HG02852 (cell line): Measurements from ENCODE around the gene ABHD17A.

Experiments used
- ATAC-seq: cut with Tn5 transposase; IDR thresholded peaks from one replicate; pipeline ENCODE4 v1.9.1; 2021; ENCODE audit warnings: mild to moderate bottlenecking, moderate library complexity; ENCODE audit not compliant: unreplicated experiment

ABHD17A gene

GRCh38 chr19:1841209-1841924, 43.9 kb downstream of the ABHD17A start:
- no peak for ATAC-seq

GRCh38 chr19:1840541-1841115, 44.7 kb downstream of the ABHD17A start:
- ATAC-seq, result no peak

GRCh38 chr19:1839658-1840540, 45.4 kb downstream of the ABHD17A start:
- no peak for ATAC-seq

GRCh38 chr19:1837625-1838105, 47.6 kb downstream of the ABHD17A start:
- ATAC-seq, result no peak

GRCh38 chr19:1837222-1837565, 48.1 kb downstream of the ABHD17A start:
- ATAC-seq, result no peak

GRCh38 chr19:1836458-1837221, 48.7 kb downstream of the ABHD17A start:
- ATAC-seq, result no peak

GRCh38 chr19:1833540-1833939, 51.8 kb downstream of the ABHD17A start:
- no peak for ATAC-seq

- no peak for ATAC-seq
Measured at GRCh38 chr19:1832046-1832663, 53.1 kb downstream of the ABHD17A start.

- ATAC-seq, result no peak
Measured at GRCh38 chr19:1830978-1831377, 54.3 kb downstream of the ABHD17A start.

GRCh38 chr19:1830568-1830967, 54.7 kb downstream of the ABHD17A start:
- no peak for ATAC-seq

GRCh38 chr19:1829958-1830357, 55.3 kb downstream of the ABHD17A start:
- no peak for ATAC-seq

- ATAC-seq, result no peak
Measured at GRCh38 chr19:1828279-1829238, 56.7 kb downstream of the ABHD17A start.

GRCh38 chr19:1827566-1828278, 57.6 kb downstream of the ABHD17A start:
- ATAC-seq, result no peak
